K562 (cell line): ENCODE data around the gene TBXAS1. TPM values are rescaled to one million over a fixed set of nuclear protein-coding genes. Genes with fewer than 3 reads are reported as not detected.

Source experiments
- ATAC-seq: fragments of 200-7000 bp; cut with Tn5 transposase; 3 replicates; pipeline ENCODE4 v1.9.1; 2020; ENCODE audit warnings: moderate library complexity
- BruUV-seq: library from RNA; stranded (reverse); fragments of 400-500 nt; replicated peaks from 2 replicates; lab custom pipeline; 2021; lab: Mats Ljungman, UMichigan
- CTCF ChIA-PET: fragments of 300-600 bp; formaldehyde crosslinking; extraction: SDS; loops from one replicate; lab custom pipeline; 2021; ENCODE audit warnings: low intra/inter-chr PET ratio; lab: Yijun Ruan, JAX
- POLR2A ChIA-PET: fragments of 300-600, 350-650 bp; sonication (Branson Sonifier 250); formaldehyde crosslinking; extraction: SDS; loops from one replicate; lab custom pipeline; 2021; ENCODE audit warnings: antibody characterized with exemption, inconsistent platforms; lab: Yijun Ruan, JAX
- DNase-seq, 4 experiments: peaks; one replicate each; pipeline versions ENCODE4 v3.0.0 to v3.0.0-alpha.2; 2011 to 2018; ENCODE audit warnings: low spot score in 3 of 4, mixed read lengths in 3 of 4; ENCODE audit errors: extremely low read depth in 1 of 4
- FAIRE-seq: peaks from 2 replicates; lab custom pipeline; 2011; peaks lifted over from hg19 to GRCh38; lab: Jason Lieb, UNC
- H2AFZ ChIP-seq: 2 replicates; pipeline ENCODE4 v1.6.0; 2011; ENCODE audit warnings: low read depth, low read length, control low read depth, inconsistent platforms
- H3K27ac ChIP-seq: fragments of 200-600 bp; 3 replicates; pipeline ENCODE4 v1.8.0; 2011; ENCODE audit warnings: low read depth, mild to moderate bottlenecking, control low read depth, inconsistent platforms, low read length, moderate library complexity, mixed read lengths; ENCODE audit errors: extremely low read depth
- H3K27me3 ChIP-seq, 2 experiments: fragments of 300-600 bp in 1 of 2; 2 replicates in 1 of 2; 3 replicates in 1 of 2; pipeline versions ENCODE4 v1.6.0 to v1.8.0; 2011; ENCODE audit warnings: inconsistent platforms in 2 of 2, low read length in 2 of 2, mild to moderate bottlenecking in 1 of 2, mixed read lengths in 1 of 2, moderate library complexity in 1 of 2; ENCODE audit not compliant: control insufficient read depth in 2 of 2, insufficient read depth in 2 of 2
- H3K36me3 ChIP-seq: fragments of 300-600 bp; 3 replicates; pipeline ENCODE4 v1.8.0; 2011; ENCODE audit warnings: mild to moderate bottlenecking, low read length, inconsistent platforms; ENCODE audit not compliant: control insufficient read depth, insufficient read depth
- H3K4me1 ChIP-seq, 2 experiments: fragments of 200-600 bp in 1 of 2; replicated peaks in 1 of 2; 2 replicates in 1 of 2; 3 replicates in 1 of 2; pipeline versions ENCODE4 v1.5.1 to v1.8.0; 2011; ENCODE audit warnings: inconsistent platforms in 2 of 2, low read length in 2 of 2, mild to moderate bottlenecking in 1 of 2, mixed read lengths in 1 of 2, moderate library complexity in 1 of 2; ENCODE audit not compliant: control insufficient read depth in 2 of 2, insufficient read depth in 2 of 2
- H3K4me2 ChIP-seq: 2 replicates; pipeline ENCODE4 v1.6.1; 2011; ENCODE audit warnings: low read length, control low read depth, inconsistent platforms, mixed read lengths; ENCODE audit not compliant: insufficient read depth
- H3K4me3 ChIP-seq: fragments of 200-600 bp; sonication (generic), shearing (Covaris generic); 2 replicates; pipeline ENCODE4 v1.5.1; 2016; ENCODE audit warnings: control low read depth, inconsistent platforms
- H3K79me2 ChIP-seq: fragments of 200-600 bp; 3 replicates; pipeline ENCODE4 v1.8.0; 2011; ENCODE audit warnings: low read length, inconsistent platforms; ENCODE audit not compliant: control insufficient read depth, insufficient read depth
- H3K9ac ChIP-seq, 2 experiments: 2 replicates each; pipeline versions ENCODE4 v1.6.0 to v1.6.1; 2011; ENCODE audit warnings: low read depth in 2 of 2, low read length in 2 of 2, control low read depth in 1 of 2, inconsistent platforms in 1 of 2, mild to moderate bottlenecking in 1 of 2, mixed read lengths in 1 of 2; ENCODE audit not compliant: insufficient read depth in 1 of 2
- H3K9me1 ChIP-seq: one replicate; pipeline ENCODE4 v1.6.0; 2011; ENCODE audit warnings: inconsistent platforms, mild to moderate bottlenecking, low read length, moderate library complexity; ENCODE audit not compliant: control insufficient read depth, insufficient read depth
- H3K9me3 ChIP-seq: replicated peaks from 2 replicates; pipeline ENCODE4 v1.5.1; 2011; ENCODE audit warnings: low read depth, low read length, inconsistent platforms; ENCODE audit not compliant: control insufficient read depth, insufficient read depth
- H4K20me1 ChIP-seq: replicated peaks from 2 replicates; pipeline ENCODE4 v1.6.1; 2011; ENCODE audit warnings: low read length, inconsistent platforms, mixed read lengths; ENCODE audit not compliant: control insufficient read depth, insufficient read depth
- ERF ChIP-seq: fragments of 450-650 bp; formaldehyde crosslinking; IDR thresholded peaks from 2 replicates; pipeline ENCODE4 v1.4.0; 2020; ENCODE audit warnings: mild to moderate bottlenecking, mixed read lengths
- GATAD2B ChIP-seq: fragments of 450-650 bp; IDR thresholded peaks from 2 replicates; pipeline ENCODE4 v1.6.1; 2017; ENCODE audit warnings: mild to moderate bottlenecking, borderline replicate concordance
- HMBOX1 ChIP-seq: sonication (generic); IDR thresholded peaks from 2 replicates; pipeline ENCODE4 v1.6.1; 2016
- NKRF ChIP-seq: fragments of 450-650 bp; IDR thresholded peaks from 2 replicates; pipeline ENCODE4 v1.6.1; 2016; ENCODE audit warnings: borderline replicate concordance
- SPI1 ChIP-seq: IDR thresholded peaks from 2 replicates; pipeline ENCODE4 v1.6.1; 2011; ENCODE audit warnings: low read depth, low read length, control low read depth, borderline replicate concordance
- TAF9B ChIP-seq: fragments of 450-650 bp; IDR thresholded peaks from 2 replicates; pipeline ENCODE4 v1.6.1; 2018; ENCODE audit warnings: mild to moderate bottlenecking; ENCODE audit not compliant: partially characterized antibody
- TFAP4 ChIP-seq: sonication (generic); formaldehyde crosslinking; IDR thresholded peaks from 2 replicates; pipeline ENCODE4 v1.8.0; 2022; ENCODE audit warnings: missing genetic modification reagents, mild to moderate bottlenecking, moderate library complexity, borderline replicate concordance
- ZBTB11 ChIP-seq, 3 experiments: fragments of 200-800 bp in 1 of 3; fragments of 250-450 bp in 1 of 3; fragments of 450-650 bp in 1 of 3; sonication (Bioruptor Pico) in 1 of 3; sonication (Bioruptor generic) in 1 of 3; formaldehyde crosslinking in 1 of 3; IDR thresholded peaks; 2 replicates each; pipeline versions ENCODE4 v1.6.1 to v1.8.0; 2016 to 2022; ENCODE audit warnings: mild to moderate bottlenecking in 2 of 3, missing genetic modification characterization in 2 of 3, missing compliant biosample characterization in 1 of 3, moderate library complexity in 1 of 3
- ZNF146 ChIP-seq: IDR thresholded peaks from one replicate; pipeline ENCODE4 v1.6.1; 2018; ENCODE audit warnings: missing compliant biosample characterization; ENCODE audit not compliant: unreplicated experiment
- ZNF431 ChIP-seq: sonication (generic); formaldehyde crosslinking; IDR thresholded peaks from 2 replicates; pipeline ENCODE4 v1.8.0; 2022; ENCODE audit warnings: mild to moderate bottlenecking, missing genetic modification reagents
- ZNF717 ChIP-seq: fragments of 250-450 bp; sonication (Bioruptor Pico); IDR thresholded peaks from 2 replicates; pipeline ENCODE4 v1.5.0; 2021
- WGBS: fragments of 100-300 bp; shearing (Covaris generic); methylation state at CpG from one replicate; pipeline ENCODE4 v1.1.6; 2016; ENCODE audit warnings: low coverage, mixed read lengths; ENCODE audit not compliant: insufficient coverage; ENCODE audit errors: missing lambda C conversion rate; 5-methylcytosine and 5-hydroxymethylcytosine counted together
- in situ Hi-C: fragments of 300-500 bp; cut with MboI; formaldehyde crosslinking; loops from 4 replicates; pipeline ENCODE4 v1.15.0; 2018; ENCODE audit warnings: inconsistent platforms, mixed read lengths
- intact Hi-C: fragments of 100-400 bp; cut with micrococcal nuclease; formaldehyde crosslinking; loops from 2 replicates; pipeline ENCODE4 v1.14.2; 2022
- polyA plus RNA-seq, 8 experiments: library from polyadenylated mRNA; depleted of rRNA in 4 of 8; stranded (reverse) in 5 of 8; unstranded in 3 of 8; fragments of >200 nt; fragmentation: Nextera tagmentation in 2 of 8; fragmentation: Illumina TruSeq in 1 of 8; extraction: Ambion mirVana in 2 of 8; extraction: Trizol in 1 of 8; gene quantifications; 2 replicates each; pipeline versions ENCODE4 v1.2.1 to v1.2.3, GENCODE V29; 2011 to 2014; ENCODE audit warnings: inconsistent platforms in 1 of 8, missing spikeins in 1 of 8
- total RNA-seq, 7 experiments: library from RNA; depleted of rRNA in 6 of 7; stranded (reverse); fragments of >200 nt in 6 of 7; fragmentation: Illumina TruSeq in 2 of 7; extraction: Trizol in 2 of 7; gene quantifications; 2 replicates each; pipeline versions ENCODE4 v1.2.1 to v1.2.3, GENCODE V29; 2011 to 2021; ENCODE audit warnings: low replicate concordance in 1 of 7

Gene TBXAS1
- total and polyA plus RNA-seq, 9 of the 15 experiments (the other 6 are each of a cell fraction or from before 2014, with no cell fraction given): 1.1 to 8.3 (median 1.9) TPM

GRCh38 chr7:139783647-139784385 lies 45.2 kb upstream of the TBXAS1 start:
- peaks cover 0 to 2% of the 10 kb centered on the region in 2 experiments; a peak in 2 of 5 replicates for H3K4me1 ChIP-seq
- ATAC-seq: peak; percentile 63
- no TSS peak for BruUV-seq
- CTCF ChIA-PET: no interaction called here
- no peaks in the 10 kb centered on the region for H3K9me1 ChIP-seq
- intact Hi-C loops (no loop called here), in situ Hi-C loops (no loop called here)
- H3K36me3 ChIP-seq: no peaks in the 10 kb centered on the region
- no peak overlapping the region for H3K27ac ChIP-seq
- peaks cover 23 to 43% of the 10 kb centered on the region in 2 experiments; a peak in 4 of 5 replicates for H3K27me3 ChIP-seq
- DNase-seq: peak in 2 of 4 experiments; percentile 41 to 46
- peak; percentile 56 for FAIRE-seq
- H3K9me3 ChIP-seq: no peaks in the 10 kb centered on the region
- no peak overlapping the region for H3K9ac ChIP-seq
- POLR2A ChIA-PET: interaction anchor here (0.6 to 1.7 kb wide), 4 partner anchors 16 to 193 kb away, joined by 3 to 6 read pairs (median 3); no protein-coding TSS in a partner anchor
- H3K4me2 ChIP-seq: no peak overlapping the region
- H3K4me3 ChIP-seq: no peak overlapping the region
- 0% methylated on average over 3 of the region's 3 CpGs for WGBS
- no peak overlapping the region for H2AFZ ChIP-seq
- no peaks in the 10 kb centered on the region for H4K20me1 ChIP-seq
- no peaks in the 10 kb centered on the region for H3K79me2 ChIP-seq
- TF ChIP-seq HMBOX1 (0 out of 2 replicates have a peak, but pooled peaks have one; percentile 25), ZBTB11 (CRISPR knock-in tag; IDR thresholded peaks at IDR 0.05) (no peak), ZNF146 (CRISPR knock-in tag) (no peak), ERF (no peak), TFAP4 (CRISPR knock-in tag) (no peak), ZNF431 (no peak), NKRF (no peak), TAF9B (no peak), ZNF717 (CRISPR knock-in tag) (no peak), GATAD2B (no peak), SPI1 (no peak)
